RCC 7860 (cell line): Measurements from ENCODE around the gene CCDC40.
A peak's percentile ranks its signal among the peaks of the same experiment; 100 is the strongest.

Experiments used
- DNase-seq: peaks from one replicate; pipeline ENCODE4 v3.0.0-alpha.2; 2015; ENCODE audit warnings: low spot score
- FAIRE-seq: peaks from 2 replicates; lab custom pipeline; 2012; peaks lifted over from hg19 to GRCh38; lab: Jason Lieb, UNC

The CCDC40 gene

GRCh38 chr17:80017226-80018010 lies 19.0 kb upstream of the CCDC40 start:
- FAIRE-seq: no peak

DNA sequence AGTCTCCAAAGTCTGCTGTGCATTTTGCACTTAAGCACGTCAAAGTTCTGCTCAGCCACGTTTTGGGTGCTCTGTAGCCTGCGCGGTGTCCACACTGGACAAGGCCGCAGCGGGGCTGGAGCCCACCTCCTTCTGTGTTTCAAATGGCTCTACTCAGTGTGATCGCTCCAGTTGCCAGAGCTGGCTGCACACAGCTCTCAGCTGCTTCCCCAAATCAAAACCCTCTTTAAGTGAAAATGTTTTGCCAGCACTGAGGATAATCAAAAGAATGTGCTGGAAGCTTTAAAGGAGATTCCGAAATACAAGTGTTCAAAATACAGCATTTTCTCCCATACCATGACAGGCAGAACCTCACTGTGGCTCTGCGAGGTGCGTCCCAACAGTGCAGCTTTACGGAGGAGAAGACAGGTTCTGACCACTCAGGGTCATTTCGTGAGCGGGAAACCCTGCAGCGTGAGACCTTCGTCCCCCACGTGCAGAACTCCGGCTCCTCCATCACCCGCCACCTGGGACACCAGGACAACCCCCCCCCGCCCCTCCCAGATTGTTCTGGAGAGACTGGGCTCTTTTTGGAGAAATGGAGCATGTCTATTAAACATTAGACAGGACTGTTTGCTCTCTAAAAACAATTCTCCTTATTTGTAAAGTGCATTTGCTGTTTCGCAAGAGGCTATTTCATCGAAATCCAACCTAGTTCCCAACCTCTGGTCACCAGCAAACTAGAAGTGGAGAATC lies 17.4 kb upstream of the CCDC40 start:
- no peak for FAIRE-seq
- no peak for DNase-seq

More at GRCh38 chr17:80017226-80018010, 19.0 kb upstream of the CCDC40 start:
- DNase-seq: no peak

DNA sequence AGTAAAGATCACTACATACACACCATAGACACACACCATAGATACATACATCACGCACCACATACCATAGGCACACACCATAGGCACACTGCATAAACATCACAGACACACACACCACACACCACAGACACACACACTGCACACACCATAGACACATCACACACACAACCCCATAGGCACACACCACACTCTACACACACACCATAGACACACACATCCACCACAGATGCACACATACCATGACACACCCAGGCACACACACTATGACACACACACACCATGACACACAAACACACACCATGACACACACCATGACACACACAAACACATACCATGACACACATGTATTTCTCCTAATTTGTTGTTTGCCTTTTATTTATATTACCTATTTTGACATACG lies 14.8 kb upstream of the CCDC40 start:
- DNase-seq (no peak), FAIRE-seq (no peak)

GRCh38 chr17:80023481-80024205 lies 12.8 kb upstream of the CCDC40 start:
- FAIRE-seq (no peak), DNase-seq (no peak)

DNA sequence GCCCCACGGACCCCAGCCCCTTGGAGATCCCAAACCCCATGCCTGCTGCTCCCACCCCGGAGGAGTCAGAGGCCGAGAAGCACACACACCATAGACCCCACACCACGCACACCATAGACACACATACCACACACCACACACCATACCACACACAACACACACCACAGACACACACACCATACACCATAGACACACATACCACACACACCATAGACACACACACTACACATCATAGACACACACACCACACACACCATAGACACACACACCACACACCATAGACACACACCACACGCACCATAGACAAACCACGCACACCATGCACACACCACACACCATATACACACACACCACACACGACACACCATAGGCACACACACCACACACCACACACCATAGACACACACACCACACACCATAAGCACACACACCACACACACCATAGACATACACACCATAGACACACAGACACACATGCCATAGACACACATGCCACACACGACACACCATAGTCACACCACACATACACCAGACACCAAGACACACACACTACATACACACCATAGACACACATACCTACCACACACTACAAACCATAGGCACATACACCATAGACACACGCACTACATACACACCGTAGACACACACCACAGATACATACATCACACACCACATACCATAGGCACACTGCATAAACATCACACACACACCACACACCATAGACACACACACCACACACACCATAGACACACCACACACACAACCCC lies 12.1 kb upstream of the CCDC40 start:
- DNase-seq (no peak), FAIRE-seq (no peak)

DNA sequence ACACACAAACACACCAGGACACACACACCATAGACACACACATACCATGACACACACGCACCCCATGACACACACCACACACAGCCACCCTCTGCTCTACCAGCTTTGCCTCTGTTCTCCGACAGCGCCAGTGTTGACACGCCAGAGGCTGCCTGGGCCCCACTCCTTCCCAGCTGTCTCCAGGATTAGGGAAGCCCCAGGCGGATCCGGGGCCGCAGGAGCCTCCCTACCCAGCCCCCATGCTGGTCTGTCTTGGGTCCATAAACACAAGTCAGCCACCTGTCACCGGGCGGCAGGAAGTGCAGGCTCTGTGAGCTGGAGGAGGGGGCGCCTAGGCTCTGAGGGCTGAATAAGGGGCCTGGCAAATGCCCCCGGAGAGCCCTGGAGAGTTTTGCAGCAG lies 11.3 kb upstream of the CCDC40 start:
- no peak for FAIRE-seq

GRCh38 chr17:80025796-80026195 lies 10.6 kb upstream of the CCDC40 start:
- no peak for FAIRE-seq

More for the DNA sequence above, 11.3 kb upstream of the CCDC40 start:
- DNase-seq: no peak

GRCh38 chr17:80026359-80027042 lies 9.9 kb upstream of the CCDC40 start:
- FAIRE-seq: no peak
- no peak for DNase-seq

More at GRCh38 chr17:80025796-80026195, 10.6 kb upstream of the CCDC40 start:
- no peak for DNase-seq

- FAIRE-seq: no peak
- no peak for DNase-seq
Measured at GRCh38 chr17:80027043-80027435, 9.4 kb upstream of the CCDC40 start.

DNA sequence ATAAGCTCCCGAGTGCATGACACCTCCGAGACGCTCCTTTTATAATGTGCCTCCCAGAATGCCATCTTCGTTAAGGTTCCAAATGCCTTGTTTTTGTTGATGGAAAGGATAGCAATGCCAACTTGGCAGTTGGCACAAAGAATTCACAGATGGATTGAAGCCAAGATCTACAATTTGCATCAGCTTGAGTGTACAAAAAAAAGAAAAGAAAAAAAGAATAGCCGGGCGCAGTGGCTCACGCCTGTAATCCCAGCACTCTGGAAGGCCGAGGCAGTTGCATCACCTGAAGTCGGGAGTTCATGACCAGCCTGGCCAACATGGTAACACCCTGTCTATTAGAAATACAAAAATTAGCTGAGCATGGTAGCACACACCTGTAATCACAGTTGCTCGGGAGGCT lies 8.4 kb upstream of the CCDC40 start:
- FAIRE-seq (no peak), DNase-seq (no peak)

GRCh38 chr17:80029258-80029974 lies 7.0 kb upstream of the CCDC40 start:
- DNase-seq: peak; percentile 54
- FAIRE-seq: peak; percentile 80

DNA sequence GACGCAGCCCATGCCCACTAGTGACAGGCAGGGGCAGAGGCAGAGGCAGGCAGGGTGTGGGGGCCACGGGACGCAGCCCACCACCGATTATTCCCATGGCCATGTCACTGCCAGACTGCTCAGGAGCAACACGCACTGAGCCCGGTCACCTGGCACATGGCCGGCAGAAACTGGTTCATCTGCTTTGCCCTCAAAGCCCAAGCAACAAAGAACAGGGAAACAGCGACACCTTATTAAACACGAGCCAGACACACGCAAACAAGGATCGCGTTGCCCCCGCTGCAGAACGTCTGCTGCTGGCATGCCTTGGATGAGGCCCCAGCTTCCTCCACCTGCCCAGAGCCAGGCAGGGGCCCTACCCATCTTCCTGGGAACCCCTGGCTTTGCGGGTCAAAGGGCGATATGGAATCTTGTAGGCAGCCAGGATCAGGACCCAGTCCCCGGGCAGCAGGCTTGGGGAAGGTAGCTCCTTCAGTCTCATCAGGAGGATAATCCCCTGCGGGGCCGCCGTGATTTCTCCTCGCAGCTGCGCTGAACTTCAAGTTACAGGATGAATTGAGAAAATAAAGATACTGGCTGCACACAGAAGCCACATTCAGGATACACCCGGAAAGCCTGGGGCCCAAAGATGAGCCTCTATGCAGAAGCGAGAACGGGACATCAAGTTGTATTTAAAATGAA lies 5.6 kb upstream of the CCDC40 start:
- DNase-seq (no peak), FAIRE-seq (no peak)

DNA sequence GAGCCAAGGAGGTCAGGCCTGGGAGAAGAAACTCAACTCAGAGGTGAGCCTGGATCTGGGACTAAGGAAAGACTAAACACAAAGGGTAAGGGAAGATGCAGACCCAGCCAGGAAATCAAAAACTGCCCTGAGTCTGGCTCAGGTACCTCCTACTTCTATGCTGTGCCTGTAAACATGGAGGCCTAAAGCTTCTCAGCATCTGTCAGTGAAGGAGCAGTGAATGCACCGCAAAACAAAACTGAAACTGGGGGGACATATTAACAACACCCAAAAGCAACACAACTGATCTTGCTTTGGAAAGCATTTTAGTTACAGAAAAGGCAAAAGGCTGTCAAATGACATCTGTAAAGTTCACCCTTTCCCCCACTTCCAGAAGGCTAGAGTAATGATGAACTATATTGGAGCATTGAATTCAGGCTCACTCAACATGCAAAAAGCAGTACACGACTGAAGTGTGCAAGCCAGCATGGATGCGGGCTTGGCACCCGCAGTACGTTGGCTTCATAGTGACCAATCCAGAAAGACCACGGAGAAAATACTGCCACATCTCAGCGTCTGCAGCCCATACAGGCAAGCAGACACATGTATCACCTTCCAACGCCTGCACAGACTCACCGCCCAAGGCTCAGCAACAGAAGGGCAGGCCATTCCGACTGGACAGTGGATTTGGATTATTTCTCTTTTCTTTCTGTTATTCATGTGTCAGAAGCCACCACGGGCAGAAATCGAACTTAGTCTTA lies 4.6 kb upstream of the CCDC40 start:
- DNase-seq (no peak), FAIRE-seq (no peak)

DNA sequence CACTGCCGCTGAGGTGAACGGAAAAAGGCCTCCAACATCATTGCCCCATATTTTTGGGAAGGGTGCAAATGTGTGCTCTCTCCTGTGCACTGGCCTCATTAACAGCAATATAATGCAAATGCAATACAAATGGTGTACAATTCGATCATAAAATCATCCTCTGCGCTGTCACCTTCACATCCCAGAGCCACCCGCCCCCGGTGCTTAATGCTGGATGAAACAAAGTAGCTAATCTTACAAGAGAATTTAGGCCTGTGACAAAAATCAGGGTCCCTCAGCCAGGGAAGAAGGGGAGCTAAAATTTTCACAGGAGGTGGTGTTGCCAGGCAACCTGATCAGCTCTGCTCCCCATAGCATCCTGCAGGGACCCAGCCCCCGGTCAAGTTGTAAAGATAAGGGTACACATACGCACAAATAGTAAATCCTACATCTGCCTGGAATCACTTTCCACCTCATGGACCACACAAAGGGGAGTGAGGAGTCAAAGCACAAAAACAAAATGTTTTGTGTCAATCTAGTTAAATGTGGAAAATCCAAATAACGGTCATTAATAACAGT lies 3.7 kb upstream of the CCDC40 start:
- DNase-seq (no peak), FAIRE-seq (no peak)

DNA sequence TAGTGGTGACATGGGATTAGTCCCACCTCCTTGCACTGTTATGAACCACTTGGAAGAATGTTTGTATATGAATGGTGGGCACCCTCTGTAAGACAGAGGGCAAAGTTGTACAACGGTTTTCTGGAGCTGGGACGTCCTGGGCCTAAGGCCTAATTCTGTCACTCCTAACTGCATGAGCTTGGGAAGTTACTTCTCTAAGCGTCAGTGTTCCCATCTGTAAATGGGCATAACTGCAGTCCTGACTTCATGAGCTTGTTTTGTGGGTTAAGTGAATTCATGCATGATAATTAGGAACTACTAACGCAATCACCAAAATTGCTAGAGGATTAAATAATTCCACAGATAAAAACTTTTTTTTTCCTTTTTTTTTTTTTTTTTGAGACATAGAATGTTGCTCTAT lies 2.6 kb upstream of the CCDC40 start:
- no peak for DNase-seq
- no peak for FAIRE-seq

DNA sequence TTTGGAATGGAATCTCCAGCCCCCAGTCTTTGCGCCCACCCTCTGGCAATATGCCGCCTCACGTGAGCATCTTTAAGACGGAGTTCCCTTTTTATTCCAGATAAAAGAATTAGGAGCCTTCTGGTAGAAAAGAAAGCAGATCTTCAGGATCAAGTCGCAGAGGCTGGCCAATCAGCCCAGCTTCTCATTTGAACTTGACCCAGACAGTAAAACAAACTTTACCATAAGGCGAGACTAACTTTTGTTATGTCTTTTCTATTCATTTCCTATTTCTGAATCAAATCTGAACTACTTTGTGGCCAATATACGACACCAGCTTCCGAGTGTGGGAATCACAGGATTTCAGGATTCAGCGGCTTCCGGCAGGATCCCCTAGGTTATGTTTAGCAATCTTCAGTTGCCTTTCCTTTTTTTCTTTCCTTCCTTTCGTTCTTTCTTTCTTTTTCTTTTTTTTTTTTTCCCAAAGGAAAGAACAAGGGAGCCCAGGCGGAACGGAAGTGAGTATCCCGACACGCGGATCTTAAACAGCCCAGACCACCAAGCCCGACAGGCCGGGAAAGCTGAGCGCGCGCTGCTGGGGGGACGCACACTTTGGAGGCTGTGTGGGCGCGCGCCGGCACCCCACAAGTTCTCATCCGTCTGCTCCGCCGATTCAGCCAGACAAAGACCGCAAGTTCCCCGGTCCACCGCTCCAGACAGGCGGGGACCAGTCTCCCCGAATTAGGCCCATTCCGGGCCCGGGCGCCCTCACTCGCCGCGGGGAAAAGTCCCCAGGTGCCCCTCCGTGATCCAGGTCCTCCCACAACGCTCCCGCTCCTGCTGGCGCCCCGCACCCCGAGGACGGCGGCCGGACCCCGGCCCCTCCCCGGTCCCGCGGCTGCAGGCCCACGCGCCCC lies 1.4 kb upstream of the CCDC40 start:
- FAIRE-seq (no peak), DNase-seq (no peak)

DNA sequence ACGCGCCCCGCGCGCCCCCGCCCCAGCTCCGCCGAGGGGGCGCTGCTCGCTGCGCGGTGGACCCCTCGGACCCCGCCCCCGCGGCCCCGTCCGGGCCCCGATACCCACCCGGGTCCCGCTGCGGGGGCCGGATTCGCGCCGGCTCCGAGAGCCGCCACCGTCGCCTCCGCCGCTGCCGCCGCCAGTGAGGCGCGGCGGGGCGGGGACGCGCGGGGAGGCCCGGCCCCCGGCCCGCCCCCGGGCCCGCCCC lies 830 bp upstream of the CCDC40 start, which contains the start of gene TBC1D16:
Gene TBC1D16, minus strand, starts transcription at position 186 of the 250 bp plus-strand sequence. CDS start 22,325 bp downstream, outside the sequence.
- DNase-seq (no peak), FAIRE-seq (no peak)
